ENCODE data around the gene ATP9B. TPM values are rescaled to one million over a fixed set of nuclear protein-coding genes. Genes with fewer than 3 reads are reported as not detected.

ATP9B gene
- total RNA-seq, 1 experiment from 2014 or later: 8.6 TPM

- H3K27ac ChIP-seq: no peak overlapping the region
- H3K4me2 ChIP-seq: no peak overlapping the region
- H3K9me2 ChIP-seq (ENCODE audit: insufficient read depth): no peaks in the 10 kb centered on the region
- no peaks in the 10 kb centered on the region for H3K79me2 ChIP-seq (ENCODE audit: low read depth)
- DNase-seq: no peak
- ChIA-PET POLR2A (ENCODE audit: unreplicated experiment) (no interaction called here), CTCF (no interaction called here)
- no peaks in the 10 kb centered on the region; the same call in 1 of the 2 replicates for H3K36me3 ChIP-seq (ENCODE audit: low read depth)
- no peaks in the 10 kb centered on the region; the same call in 1 of the 2 replicates for H4K20me1 ChIP-seq (ENCODE audit: insufficient read depth)
- H3F3A ChIP-seq (ENCODE audit: insufficient read depth, low read depth): no peaks in the 10 kb centered on the region
- H3K9me3 ChIP-seq (ENCODE audit: insufficient read depth, low read depth): no peaks in the 10 kb centered on the region
- intact Hi-C loops (cut with micrococcal nuclease; ENCODE audit: unreplicated experiment): no loop called here
- H3K4me3 ChIP-seq: no peak overlapping the region
- TF ChIP-seq CTCF (conservative IDR thresholded peaks at IDR 0.05) (no peak), EZH2 (IDR thresholded peaks at IDR 0.05; ENCODE audit: low read depth) (no peak)
- H3K4me1 ChIP-seq (replicated peaks; ENCODE audit: insufficient read depth): no peaks in the 10 kb centered on the region
- no TSS peak for BruUV-seq (replicated peaks)
- no peaks in the 10 kb centered on the region for H3K27me3 ChIP-seq (ENCODE audit: insufficient read depth, low read depth)
- no peak overlapping the region for H2AFZ ChIP-seq
These were observed 31.8 kb downstream of the ATP9B start for GRCh38 chr18:79100944-79101343.

GRCh38 chr18:79102886-79103285, 33.7 kb downstream of the ATP9B start:
- H3K9me3 ChIP-seq (ENCODE audit: insufficient read depth, low read depth): no peaks in the 10 kb centered on the region
- intact Hi-C loops (cut with micrococcal nuclease; ENCODE audit: unreplicated experiment): no loop called here
- H3K4me2 ChIP-seq: no peak overlapping the region
- no peaks in the 10 kb centered on the region for H3K79me2 ChIP-seq (ENCODE audit: low read depth)
- H4K20me1 ChIP-seq (ENCODE audit: insufficient read depth): no peaks in the 10 kb centered on the region
- no peak overlapping the region for H2AFZ ChIP-seq
- DNase-seq: no peak
- H3K4me3 ChIP-seq: no peak overlapping the region
- TF ChIP-seq CTCF (conservative IDR thresholded peaks at IDR 0.05): no peak
- TF ChIP-seq EZH2 (IDR thresholded peaks at IDR 0.05; ENCODE audit: low read depth): no peak
- no peaks in the 10 kb centered on the region for H3K27me3 ChIP-seq (ENCODE audit: insufficient read depth, low read depth)
- BruUV-seq (replicated peaks): no TSS peak
- H3K27ac ChIP-seq: no peak overlapping the region
- H3F3A ChIP-seq (ENCODE audit: insufficient read depth, low read depth): no peaks in the 10 kb centered on the region
- ChIA-PET CTCF (no interaction called here), POLR2A (ENCODE audit: unreplicated experiment) (no interaction called here)
- H3K9me2 ChIP-seq (ENCODE audit: insufficient read depth): no peaks in the 10 kb centered on the region
- no peaks in the 10 kb centered on the region; the same call in 1 of the 2 replicates for H3K36me3 ChIP-seq (ENCODE audit: low read depth)
- H3K4me1 ChIP-seq (replicated peaks; ENCODE audit: insufficient read depth): no peaks in the 10 kb centered on the region

- no peak for TF ChIP-seq EZH2 (IDR thresholded peaks at IDR 0.05; ENCODE audit: low read depth)
- no peak for TF ChIP-seq CTCF (conservative IDR thresholded peaks at IDR 0.05)
- no peak overlapping the region for H3K4me3 ChIP-seq
- no peak overlapping the region for H3K4me2 ChIP-seq
- no peak for DNase-seq
- H3F3A ChIP-seq (ENCODE audit: insufficient read depth, low read depth): no peaks in the 10 kb centered on the region
- POLR2A ChIA-PET (ENCODE audit: unreplicated experiment): no interaction called here
- H3K9me2 ChIP-seq (ENCODE audit: insufficient read depth): no peaks in the 10 kb centered on the region
- intact Hi-C loops (cut with micrococcal nuclease; ENCODE audit: unreplicated experiment): no loop called here
- H3K4me1 ChIP-seq (replicated peaks; ENCODE audit: insufficient read depth): no peaks in the 10 kb centered on the region
- no peak overlapping the region for H3K27ac ChIP-seq
- H3K79me2 ChIP-seq (ENCODE audit: low read depth): no peaks in the 10 kb centered on the region
- CTCF ChIA-PET: no interaction called here
- BruUV-seq (replicated peaks): no TSS peak
- no peaks in the 10 kb centered on the region for H4K20me1 ChIP-seq (ENCODE audit: insufficient read depth)
- H3K9me3 ChIP-seq (ENCODE audit: insufficient read depth, low read depth): no peaks in the 10 kb centered on the region
- no peak overlapping the region for H2AFZ ChIP-seq
- no peaks in the 10 kb centered on the region; the same call in 1 of the 2 replicates for H3K36me3 ChIP-seq (ENCODE audit: low read depth)
- H3K27me3 ChIP-seq (ENCODE audit: insufficient read depth, low read depth): no peaks in the 10 kb centered on the region
These were observed 34.9 kb downstream of the ATP9B start for GRCh38 chr18:79104137-79104536.

Data from PC-9 (cell line).